Spleen (tissue), 11 donors: Measurements from ENCODE around the gene ANKS4B. TPM values are rescaled to one million over a fixed set of nuclear protein-coding genes. Genes with fewer than 3 reads are reported as not detected.

Experiments
- DNase-seq: peaks from one replicate; pipeline ENCODE4 v3.0.0-alpha.2; 2020
- H3K27ac ChIP-seq, 8 donors: fragments of 200-600 bp; sonication (generic) in 7 of 8; 1 replicate in 4 of 8; 2 replicates in 4 of 8; pipeline versions ENCODE4 v1.5.0 to v1.8.0; 2016 to 2021; ENCODE audit warnings: inconsistent platforms in 4 of 8, mild to moderate bottlenecking in 4 of 8, moderate library complexity in 1 of 8
- H3K27me3 ChIP-seq, 7 donors: fragments of 200-600 bp; sonication (generic) in 6 of 7; replicated peaks in 1 of 7; 1 replicate in 4 of 7; 2 replicates in 3 of 7; pipeline versions ENCODE4 v1.5.0 to v1.8.0; 2016 to 2021; ENCODE audit warnings: inconsistent platforms in 3 of 7, mild to moderate bottlenecking in 1 of 7
- H3K36me3 ChIP-seq, 6 donors: fragments of 200-600 bp; sonication (generic) in 5 of 6; 1 replicate in 4 of 6; 2 replicates in 2 of 6; pipeline versions ENCODE4 v1.5.0 to v1.8.0; 2016 to 2021; ENCODE audit warnings: inconsistent platforms in 2 of 6
- H3K4me1 ChIP-seq, 6 donors: fragments of 200-600 bp; sonication (generic) in 5 of 6; 1 replicate in 3 of 6; 2 replicates in 3 of 6; pipeline versions ENCODE4 v1.5.0 to v1.8.0; 2016 to 2021; ENCODE audit warnings: inconsistent platforms in 3 of 6
- H3K4me3 ChIP-seq, 8 donors: fragments of 200-600 bp; sonication (generic) in 7 of 8; 1 replicate in 4 of 8; 2 replicates in 4 of 8; pipeline versions ENCODE4 v1.5.0 to v1.8.0; 2016 to 2021; ENCODE audit warnings: inconsistent platforms in 4 of 8, mild to moderate bottlenecking in 4 of 8, moderate library complexity in 2 of 8
- H3K9me3 ChIP-seq, 8 donors: fragments of 200-600 bp; sonication (generic) in 7 of 8; 1 replicate in 4 of 8; 2 replicates in 4 of 8; pipeline versions ENCODE4 v1.5.0 to v1.8.0; 2016 to 2021; ENCODE audit warnings: inconsistent platforms in 4 of 8
- CTCF ChIP-seq, 11 experiments: fragments of 200-600 bp in 7 of 11; fragments of 450-650 bp in 4 of 11; sonication (generic) in 4 of 11; IDR thresholded peaks in 8 of 11; conservative IDR thresholded peaks in 3 of 11; 1 replicate in 7 of 11; 2 replicates in 4 of 11; pipeline versions ENCODE4 v1.4.0 to v1.8.0; 2016 to 2021; ENCODE audit warnings: antibody characterized with exemption in 11 of 11, inconsistent platforms in 4 of 11, mild to moderate bottlenecking in 1 of 11
- POLR2A ChIP-seq, 3 donors: fragments of 450-650 bp; IDR thresholded peaks; one replicate each; pipeline ENCODE4 v1.5.1; 2017; ENCODE audit warnings: antibody characterized with exemption in 3 of 3, mild to moderate bottlenecking in 1 of 3
- POLR2AphosphoS5 ChIP-seq, 3 donors: sonication (generic); formaldehyde crosslinking; IDR thresholded peaks; one replicate each; pipeline ENCODE4 v1.5.1; 2017; ENCODE audit warnings: antibody characterized with exemption in 3 of 3
- WGBS, 5 donors: extraction: QIAGEN DNeasy Blood & Tissue Kit in 3 of 5; methylation state at CpG; one replicate each; pipeline versions ENCODE4 v1.1.5 to v1.1.7; 2013 to 2018; 5-methylcytosine and 5-hydroxymethylcytosine counted together
- intact Hi-C: fragments of 100-400 bp; cut with DNase I; formaldehyde crosslinking; loops from one replicate; pipeline ENCODE4 v1.15.0; 2023; ENCODE audit warnings: low total_unique reads
- polyA plus RNA-seq, 3 donors: library from polyadenylated mRNA; stranded (reverse); fragments of 200-250 nt; gene quantifications; one replicate each; pipeline ENCODE4 v1.2.1, GENCODE V29; 2013
- total RNA-seq, 7 donors: library from RNA; depleted of rRNA in 3 of 7; stranded (reverse); fragments of >200 nt in 3 of 7; fragmentation: NEBNext Ultra II Directional in 4 of 7; extraction: Animal tissue kit (Norgen Biotek cat#: 25700) in 4 of 7; gene quantifications; one replicate each; pipeline versions ENCODE4 v1.1.0 to v1.2.1, GENCODE V29; 2016 to 2021
- donor health status: healthy with polysubstance abuse.
- donor health status: DM: no; HTN: no; CAD: no; lungs with moderate emphysema.
- donor health status: DM: no; HTN: no; CAD: no.
- donor health status: Bipolar disorder and iron deficiency.
- donor health status: healthy.
- donor health status: DM: no; HTN: no; CAD: no.
- donor health status: DM: yes; HTN: yes; CAD: no.

ANKS4B gene
- total and polyA plus RNA-seq, 10 donors = 0.03 TPM; not detected in 9

DNA sequence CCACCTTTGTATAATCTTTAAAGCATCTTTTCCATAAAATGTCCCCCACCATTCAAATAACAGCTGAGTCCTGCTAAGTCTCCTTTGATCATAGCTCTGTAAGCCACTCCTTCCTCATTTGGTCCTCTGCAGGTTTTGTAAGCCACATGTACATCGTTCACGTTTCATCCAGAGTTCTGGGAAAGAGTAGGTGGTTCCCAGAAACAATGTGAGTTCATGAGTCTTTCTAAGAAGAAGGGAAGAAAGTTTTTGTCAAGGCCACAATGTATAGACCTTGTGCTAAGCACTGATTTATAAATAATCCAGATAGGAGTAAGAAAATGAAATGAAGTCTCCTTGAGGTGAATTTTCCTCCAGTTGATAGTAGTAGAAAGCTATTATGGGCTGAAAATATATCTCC, 8.7 kb upstream of the ANKS4B start:
- 27 to 36% (median 32%) methylated on average over 2 of the region's 2 CpGs for WGBS, 5 donors
- H3K27me3 ChIP-seq = peaks cover 0 to 20% (median 0%) of the 10 kb centered on the region in 7 donors
- H3K9me3 ChIP-seq = no peaks in the 10 kb centered on the region
- no peak overlapping the region for H3K4me3 ChIP-seq
- DNase-seq = no peak
- intact Hi-C loops = no loop called here
- no peaks in the 10 kb centered on the region for H3K36me3 ChIP-seq
- H3K27ac ChIP-seq = no peak overlapping the region
- H3K4me1 ChIP-seq = no peaks in the 10 kb centered on the region
- TF ChIP-seq CTCF (IDR thresholded peaks at IDR 0.05 in 8 of 11, conservative IDR thresholded peaks at IDR 0.05 in 3 of 11) = no peak
- no peak for TF ChIP-seq POLR2AphosphoS5 (IDR thresholded peaks at IDR 0.05)
- TF ChIP-seq POLR2A (IDR thresholded peaks at IDR 0.05) = no peak

DNA sequence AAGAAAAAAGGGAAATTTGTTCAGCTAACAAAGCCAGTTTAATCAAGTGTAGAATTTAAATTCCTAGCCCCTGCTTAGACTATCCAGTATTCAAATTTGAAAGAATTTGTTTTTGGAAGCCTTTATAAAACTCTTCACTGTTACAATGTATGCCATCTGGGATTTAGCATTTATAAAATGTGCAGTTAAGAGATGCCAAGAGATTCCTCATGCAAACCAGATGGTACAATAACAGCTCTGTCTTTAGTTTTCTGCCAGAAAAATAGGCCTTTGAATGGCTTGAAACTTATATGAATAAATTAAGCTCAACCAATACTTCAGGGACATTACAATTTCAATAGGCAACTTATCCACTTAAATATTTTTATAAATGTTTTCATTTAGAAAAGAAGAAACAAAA, 6.8 kb upstream of the ANKS4B start:
- H3K4me3 ChIP-seq = no peak overlapping the region
- no peak for DNase-seq
- H3K4me1 ChIP-seq = no peaks in the 10 kb centered on the region
- no peak for TF ChIP-seq CTCF (IDR thresholded peaks at IDR 0.05 in 8 of 11, conservative IDR thresholded peaks at IDR 0.05 in 3 of 11)
- no peak for TF ChIP-seq POLR2AphosphoS5 (IDR thresholded peaks at IDR 0.05)
- TF ChIP-seq POLR2A (IDR thresholded peaks at IDR 0.05) = no peak
- H3K36me3 ChIP-seq = no peaks in the 10 kb centered on the region
- no peak overlapping the region for H3K27ac ChIP-seq
- no peaks in the 10 kb centered on the region for H3K9me3 ChIP-seq
- peaks cover 0 to 30% (median 3%) of the 10 kb centered on the region in 7 donors for H3K27me3 ChIP-seq
- intact Hi-C loops = no loop called here

GRCh38 chr16:21227866-21228265, 5.6 kb upstream of the ANKS4B start:
- no peaks in the 10 kb centered on the region for H3K9me3 ChIP-seq
- H3K36me3 ChIP-seq = no peaks in the 10 kb centered on the region
- no peak for DNase-seq
- H3K4me3 ChIP-seq = no peak overlapping the region
- H3K27ac ChIP-seq = no peak overlapping the region
- peaks cover 0 to 27% (median 3%) of the 10 kb centered on the region in 7 donors for H3K27me3 ChIP-seq
- TF ChIP-seq POLR2A (IDR thresholded peaks at IDR 0.05) (no peak), POLR2AphosphoS5 (IDR thresholded peaks at IDR 0.05) (no peak), CTCF (IDR thresholded peaks at IDR 0.05 in 8 of 11, conservative IDR thresholded peaks at IDR 0.05 in 3 of 11) (no peak)
- no peaks in the 10 kb centered on the region for H3K4me1 ChIP-seq
- intact Hi-C loops = no loop called here

GRCh38 chr16:21228361-21228872, 5.1 kb upstream of the ANKS4B start:
- H3K36me3 ChIP-seq = no peaks in the 10 kb centered on the region
- no peaks in the 10 kb centered on the region for H3K4me1 ChIP-seq
- no peak for DNase-seq
- H3K27ac ChIP-seq = no peak overlapping the region
- 22 to 71% (median 52%) methylated on average over 2 of the region's 2 CpGs for WGBS, 5 donors
- H3K27me3 ChIP-seq = peaks cover 0 to 22% (median 3%) of the 10 kb centered on the region in 7 donors
- TF ChIP-seq POLR2AphosphoS5 (IDR thresholded peaks at IDR 0.05) (no peak), CTCF (IDR thresholded peaks at IDR 0.05 in 8 of 11, conservative IDR thresholded peaks at IDR 0.05 in 3 of 11) (no peak), POLR2A (IDR thresholded peaks at IDR 0.05) (no peak)
- H3K9me3 ChIP-seq = no peaks in the 10 kb centered on the region
- intact Hi-C loops = no loop called here
- no peak overlapping the region for H3K4me3 ChIP-seq
